Kidney (tissue), 14 donors: Measurements from ENCODE around the gene SLC25A12. TPM values are rescaled to one million over a fixed set of nuclear protein-coding genes. Genes with fewer than 3 reads are reported as not detected.

ENCODE experiments used
- DNase-seq, 5 donors: peaks; one replicate each; pipeline ENCODE4 v3.0.0-alpha.2; 2013 to 2020
- FAIRE-seq: peaks from 2 replicates; lab custom pipeline; 2012; peaks lifted over from hg19 to GRCh38; lab: Jason Lieb, UNC
- H3K27ac ChIP-seq, 2 donors: one replicate each; pipeline ENCODE4 v1.7.0; 2013; ENCODE audit warnings: low read depth in 2 of 2, low read length in 2 of 2, inconsistent platforms in 1 of 2
- H3K27me3 ChIP-seq: one replicate; pipeline ENCODE4 v1.7.1; 2013; ENCODE audit warnings: low read length, inconsistent platforms; ENCODE audit not compliant: control insufficient read depth, insufficient read depth
- H3K36me3 ChIP-seq, 3 donors: one replicate each; pipeline versions ENCODE4 v1.7.0 to v1.7.1; 2013; ENCODE audit warnings: low read length in 3 of 3, control low read depth in 1 of 3, inconsistent platforms in 1 of 3; ENCODE audit not compliant: insufficient read depth in 3 of 3, control insufficient read depth in 2 of 3
- H3K4me1 ChIP-seq, 3 donors: one replicate each; pipeline versions ENCODE4 v1.7.0 to v1.7.1; 2013; ENCODE audit warnings: low read length in 3 of 3, inconsistent platforms in 1 of 3, low read depth in 1 of 3; ENCODE audit not compliant: control insufficient read depth in 2 of 3, insufficient read depth in 2 of 3
- H3K4me3 ChIP-seq, 3 donors: one replicate each; pipeline versions ENCODE4 v1.7.0 to v1.8.1; 2013; ENCODE audit warnings: low read length in 3 of 3, control low read depth in 1 of 3, inconsistent platforms in 1 of 3
- H3K9ac ChIP-seq, 3 donors: one replicate each; pipeline versions ENCODE4 v1.7.0 to v1.7.1; 2013; ENCODE audit warnings: low read length in 3 of 3, control low read depth in 1 of 3, inconsistent platforms in 1 of 3
- H3K9me3 ChIP-seq, 3 donors: one replicate each; pipeline versions ENCODE4 v1.7.0 to v1.7.1; 2013; ENCODE audit warnings: low read length in 3 of 3, control low read depth in 1 of 3, inconsistent platforms in 1 of 3; ENCODE audit not compliant: control insufficient read depth in 2 of 3, insufficient read depth in 1 of 3
- intact Hi-C: fragments of 100-400 bp; cut with DNase I; formaldehyde crosslinking; loops from one replicate; pipeline ENCODE4 v1.11.1; 2022
- polyA plus RNA-seq: library from polyadenylated mRNA; stranded (reverse); fragments of 350-450 nt; fragmentation: Illumina TruSeq; extraction: RNeasy Lipid Tissue Mini Kit (QIAGEN cat#74804); gene quantifications from one replicate; pipeline ENCODE4 v1.2.3, GENCODE V29; 2014; ENCODE audit warnings: low read depth, low replicate concordance; ENCODE audit not compliant: insufficient read depth
- total RNA-seq: library from RNA; stranded (reverse); fragmentation: NEBNext Ultra II Directional; extraction: Animal tissue kit (Norgen Biotek cat#: 25700); gene quantifications from one replicate; pipeline ENCODE4 v1.2.1, GENCODE V29; 2021
- TF ChIP-seq, protein P1 (sequence below): IDR thresholded peaks from 3 replicates; pipeline ENCODE4 v1.5.1; 2012; ENCODE audit warnings: mild to moderate bottlenecking, moderate library complexity, borderline replicate concordance; ENCODE audit not compliant: insufficient read depth; ENCODE audit errors: extremely low read depth
- donor health status: control.
- donor health status: control.
- donor health status: control.
- donor health status: control.
- donor health status: control.
- donor health status: DM: yes; HTN: yes; CAD: no.
- donor health status: Normal renal cell carcinoma (clear cell type).

The SLC25A12 gene
- total and polyA plus RNA-seq, 2 donors from 2014 or later: 21.8 to 24.8 TPM

DNA sequence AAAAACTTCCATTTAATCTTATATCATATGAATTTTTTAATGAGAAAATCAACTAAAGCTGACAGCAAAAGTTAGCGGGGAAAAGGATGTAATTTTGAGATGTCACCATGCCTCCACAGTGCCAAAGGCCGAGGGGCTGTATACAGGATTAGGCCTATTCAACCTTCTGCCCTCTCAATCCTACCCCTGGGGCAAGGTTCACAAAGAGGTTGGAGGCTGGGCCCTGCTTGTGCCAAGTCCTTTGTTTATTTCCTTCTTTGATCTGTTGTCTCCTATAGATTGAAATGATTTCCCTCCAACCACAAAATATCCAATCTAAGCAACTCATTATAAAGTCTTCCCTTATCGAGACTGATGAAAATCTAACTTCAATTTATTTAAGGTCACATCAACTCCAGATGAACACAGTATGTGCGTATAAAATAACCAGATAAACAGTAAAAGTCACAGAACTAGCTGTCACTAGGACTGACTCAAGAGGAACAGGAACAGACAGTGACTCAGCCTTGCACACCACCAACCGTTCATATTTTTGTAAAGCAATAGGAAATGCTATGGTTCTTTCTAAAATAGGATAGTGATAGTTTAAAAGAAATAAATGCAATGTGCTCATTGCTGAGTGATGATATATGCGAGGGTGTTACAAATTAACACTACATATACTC, 95.8 kb downstream of the SLC25A12 start:
- FAIRE-seq (no peak), DNase-seq (no peak)
- intact Hi-C loops: no loop called here
- Histone ChIP-seq H3K27me3 (no peaks in the 10 kb centered on the region), H3K4me3 (no peak overlapping the region), H3K36me3 (peaks cover 0 to 8% (median 0%) of the 10 kb centered on the region in 3 donors), H3K27ac (no peak overlapping the region), H3K4me1 (no peaks in the 10 kb centered on the region), H3K9ac (no peak overlapping the region), H3K9me3 (no peaks in the 10 kb centered on the region)
- TF ChIP-seq, protein P1, sequence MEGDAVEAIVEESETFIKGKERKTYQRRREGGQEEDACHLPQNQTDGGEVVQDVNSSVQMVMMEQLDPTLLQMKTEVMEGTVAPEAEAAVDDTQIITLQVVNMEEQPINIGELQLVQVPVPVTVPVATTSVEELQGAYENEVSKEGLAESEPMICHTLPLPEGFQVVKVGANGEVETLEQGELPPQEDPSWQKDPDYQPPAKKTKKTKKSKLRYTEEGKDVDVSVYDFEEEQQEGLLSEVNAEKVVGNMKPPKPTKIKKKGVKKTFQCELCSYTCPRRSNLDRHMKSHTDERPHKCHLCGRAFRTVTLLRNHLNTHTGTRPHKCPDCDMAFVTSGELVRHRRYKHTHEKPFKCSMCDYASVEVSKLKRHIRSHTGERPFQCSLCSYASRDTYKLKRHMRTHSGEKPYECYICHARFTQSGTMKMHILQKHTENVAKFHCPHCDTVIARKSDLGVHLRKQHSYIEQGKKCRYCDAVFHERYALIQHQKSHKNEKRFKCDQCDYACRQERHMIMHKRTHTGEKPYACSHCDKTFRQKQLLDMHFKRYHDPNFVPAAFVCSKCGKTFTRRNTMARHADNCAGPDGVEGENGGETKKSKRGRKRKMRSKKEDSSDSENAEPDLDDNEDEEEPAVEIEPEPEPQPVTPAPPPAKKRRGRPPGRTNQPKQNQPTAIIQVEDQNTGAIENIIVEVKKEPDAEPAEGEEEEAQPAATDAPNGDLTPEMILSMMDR: no peak

DNA sequence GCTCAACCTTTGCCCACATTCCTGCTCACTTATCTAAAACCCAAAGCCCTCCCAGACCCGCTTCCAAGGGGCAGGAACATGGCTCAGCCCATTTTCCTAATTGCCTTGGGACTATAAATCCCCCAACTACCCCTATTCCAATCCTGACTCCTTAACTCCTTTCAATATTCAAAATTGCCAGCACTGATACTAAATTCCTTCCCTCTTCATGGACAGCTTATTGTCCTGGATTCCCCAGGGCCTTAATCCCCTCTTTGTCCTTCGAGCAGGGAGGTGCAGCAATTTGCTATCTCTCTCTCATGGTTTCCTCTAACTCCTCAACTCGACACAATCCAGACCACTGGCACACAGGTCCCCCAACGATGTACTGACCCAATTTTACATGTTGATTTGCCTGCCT, 99.1 kb downstream of the SLC25A12 start:
- Histone ChIP-seq H3K9me3 (no peaks in the 10 kb centered on the region), H3K27me3 (no peaks in the 10 kb centered on the region), H3K4me3 (no peak overlapping the region), H3K36me3 (peaks cover 0 to 17% (median 11%) of the 10 kb centered on the region in 3 donors), H3K27ac (no peak overlapping the region), H3K9ac (no peak overlapping the region), H3K4me1 (no peaks in the 10 kb centered on the region)
- intact Hi-C loops: no loop called here
- FAIRE-seq (no peak), DNase-seq (no peak)
- TF ChIP-seq, protein P1: no peak

DNA sequence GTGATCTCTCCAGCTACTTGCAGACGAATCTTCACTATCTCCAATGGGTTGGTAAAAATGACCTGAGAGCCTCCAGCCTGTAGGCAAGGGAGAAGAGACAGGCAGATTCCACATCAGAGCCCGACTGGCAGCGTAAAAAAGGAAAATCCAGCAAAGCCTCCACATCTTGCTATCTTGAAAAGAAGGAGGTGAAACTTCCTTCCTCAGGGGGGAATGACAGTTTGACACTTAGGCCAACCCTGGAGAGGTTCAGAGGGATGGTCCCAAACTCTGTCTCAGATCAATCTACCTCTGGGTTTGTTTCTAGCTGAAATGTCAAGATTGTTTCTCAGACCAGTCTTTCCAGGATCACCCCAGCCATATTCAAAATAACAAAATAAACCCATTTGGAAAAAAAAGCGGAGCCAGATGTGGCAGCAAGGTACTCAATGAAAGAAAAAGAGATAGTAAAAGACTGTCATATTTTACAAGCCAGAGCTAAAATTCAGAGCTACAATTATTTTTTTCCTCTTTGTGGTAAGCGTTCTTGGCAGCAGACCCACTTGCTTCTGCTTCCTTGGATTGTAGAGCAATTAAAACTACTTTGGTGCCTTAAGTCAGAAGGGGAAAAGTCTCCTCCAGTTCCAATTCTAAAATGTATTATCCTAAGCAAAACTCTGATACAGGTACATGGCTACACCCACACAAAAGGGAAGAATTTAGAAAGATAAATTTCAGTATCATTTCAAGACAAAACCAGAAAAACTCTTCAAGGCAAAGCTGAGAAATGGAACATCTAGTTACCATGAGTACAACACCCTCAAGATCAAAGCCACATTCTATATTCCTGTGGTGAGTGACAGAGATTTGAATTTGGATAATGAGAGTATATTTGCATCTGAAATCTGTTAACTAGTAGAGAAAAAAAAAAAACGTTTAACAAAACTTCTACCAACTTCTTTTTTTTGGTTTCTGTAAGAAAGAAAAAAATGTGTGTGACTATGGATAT, 100.1 kb downstream of the SLC25A12 start:
- no peaks in the 10 kb centered on the region for H3K9me3 ChIP-seq
- TF ChIP-seq, protein P1: no peak
- intact Hi-C loops: no loop called here
- no peak overlapping the region for H3K27ac ChIP-seq
- no peak overlapping the region for H3K9ac ChIP-seq
- no peaks in the 10 kb centered on the region for H3K4me1 ChIP-seq
- peaks cover 0 to 14% (median 11%) of the 10 kb centered on the region in 3 donors for H3K36me3 ChIP-seq
- no peak for DNase-seq
- H3K27me3 ChIP-seq: no peaks in the 10 kb centered on the region
- FAIRE-seq: no peak
- no peak overlapping the region for H3K4me3 ChIP-seq
